ENCODE results near the gene KRT4. TPM values are rescaled to one million over a fixed set of nuclear protein-coding genes. Genes with fewer than 3 reads are reported as not detected.

KRT4 gene
- total RNA-seq, 1 experiment from 2014 or later = not detected

DNA sequence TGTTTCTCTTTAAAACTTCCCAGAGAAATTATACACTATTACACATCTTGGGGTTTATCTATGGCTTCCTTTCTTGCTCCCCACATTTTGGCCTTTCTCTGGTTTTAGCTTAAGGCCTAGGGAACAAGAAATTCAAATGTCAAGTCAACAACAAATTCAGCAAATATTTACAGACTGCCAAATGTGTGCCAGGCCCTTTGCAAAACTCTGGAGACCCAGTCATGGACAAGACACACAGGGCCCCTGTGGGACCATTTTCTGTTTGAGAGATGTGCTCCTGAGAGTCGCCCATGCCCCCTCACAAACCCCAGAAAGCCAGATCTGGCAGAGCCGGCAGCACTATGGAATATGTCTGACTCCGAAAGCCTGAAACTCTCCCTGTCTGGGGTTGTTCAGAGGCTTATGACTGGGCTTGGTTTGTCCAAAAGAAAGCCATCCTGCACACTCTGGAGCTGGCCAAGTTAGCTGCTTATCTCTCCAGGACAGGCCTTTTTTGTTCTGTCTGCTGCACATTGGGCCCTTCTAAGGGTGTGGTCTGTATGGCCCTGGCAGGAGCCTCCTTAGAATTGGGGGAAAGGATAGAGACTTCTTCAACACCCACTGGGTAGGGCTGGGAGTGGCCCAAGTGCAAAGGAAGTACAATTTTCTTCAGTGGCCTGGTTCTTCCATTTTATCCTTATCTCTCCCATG is 16.9 kb downstream of the KRT4 start:
- H2BK12ac ChIP-seq (ENCODE audit: insufficient read length, low read depth, low read length) = no peak overlapping the region
- H3T11ph ChIP-seq (ENCODE audit: low read length) = no peak overlapping the region
- H3K23me2 ChIP-seq (ENCODE audit: insufficient read length, low read depth, low read length, poor library complexity, severe bottlenecking) = no peaks in the 10 kb centered on the region
- no peak overlapping the region for H2BK20ac ChIP-seq (ENCODE audit: low read depth, low read length, poor library complexity, severe bottlenecking)
- no peak overlapping the region for H4K91ac ChIP-seq (ENCODE audit: insufficient read length, low read depth, low read length)
- no peak overlapping the region for H3K4ac ChIP-seq (ENCODE audit: low read depth, low read length)
- H3K27me3 Mint-ChIP-seq (ENCODE audit: low read depth) = peaks cover 2% of the 10 kb centered on the region
- no peak overlapping the region for H2AFZ ChIP-seq (ENCODE audit: low read length)
- no peak overlapping the region for H3K27ac ChIP-seq (ENCODE audit: insufficient read length, low read depth, low read length)
- no peaks in the 10 kb centered on the region for H3K27me3 ChIP-seq (ENCODE audit: insufficient read depth, low read length)
- no peak for DNase-seq
- no peak overlapping the region for H3K18ac ChIP-seq (ENCODE audit: insufficient read length, low read depth, low read length)
- no peak overlapping the region for H2BK15ac ChIP-seq (ENCODE audit: low read depth, low read length)
- H3K14ac ChIP-seq (ENCODE audit: insufficient read depth, low read length) = 0 out of 2 replicates have a peak overlapping the region, but pooled peaks have one; percentile 24
- H3K9me3 ChIP-seq (ENCODE audit: control insufficient read depth, low read depth, low read length) = no peaks in the 10 kb centered on the region
- no peaks in the 10 kb centered on the region for H3K9me3 Mint-ChIP-seq
- H3K27ac Mint-ChIP-seq = no peak overlapping the region
- H2BK120ac ChIP-seq (ENCODE audit: low read depth, low read length, poor library complexity, severe bottlenecking) = no peak overlapping the region
- H3K23ac ChIP-seq (ENCODE audit: insufficient read length, low read depth, low read length) = no peak overlapping the region
- no peaks in the 10 kb centered on the region for H3K79me1 ChIP-seq (ENCODE audit: insufficient read depth, low read depth, low read length, poor library complexity, severe bottlenecking)
- no CpG with 5 or more reads among the region's 3 CpGs for WGBS (ENCODE audit: extremely low coverage, insufficient read length, low lambda C conversion rate)
- peaks cover 19 to 27% of the 10 kb centered on the region in 2 experiments for H3K4me1 Mint-ChIP-seq
- H3K4me2 ChIP-seq (ENCODE audit: insufficient read depth, insufficient read length, low read length) = no peak overlapping the region
- H3K9ac ChIP-seq (ENCODE audit: extremely low read depth, insufficient read length, low read length) = no peak overlapping the region
- H3K36me3 Mint-ChIP-seq (ENCODE audit: insufficient read depth in 1 of 3, low read depth in 3 of 3) = no peaks in the 10 kb centered on the region
- peaks cover 8% of the 10 kb centered on the region; the same call in 1 of the 2 replicates for H3K4me1 ChIP-seq (ENCODE audit: insufficient read depth, low read length)
- H3K79me2 ChIP-seq (ENCODE audit: insufficient read depth, low read length) = no peaks in the 10 kb centered on the region
- no peak overlapping the region for H2BK5ac ChIP-seq (ENCODE audit: insufficient read length, low read length)
- H4K5ac ChIP-seq (ENCODE audit: insufficient read length, low read depth, low read length) = no peak overlapping the region
- H4K20me1 ChIP-seq (ENCODE audit: control insufficient read depth, insufficient read depth, insufficient read length) = peaks cover 3% of the 10 kb centered on the region
- TF ChIP-seq, protein P1, sequence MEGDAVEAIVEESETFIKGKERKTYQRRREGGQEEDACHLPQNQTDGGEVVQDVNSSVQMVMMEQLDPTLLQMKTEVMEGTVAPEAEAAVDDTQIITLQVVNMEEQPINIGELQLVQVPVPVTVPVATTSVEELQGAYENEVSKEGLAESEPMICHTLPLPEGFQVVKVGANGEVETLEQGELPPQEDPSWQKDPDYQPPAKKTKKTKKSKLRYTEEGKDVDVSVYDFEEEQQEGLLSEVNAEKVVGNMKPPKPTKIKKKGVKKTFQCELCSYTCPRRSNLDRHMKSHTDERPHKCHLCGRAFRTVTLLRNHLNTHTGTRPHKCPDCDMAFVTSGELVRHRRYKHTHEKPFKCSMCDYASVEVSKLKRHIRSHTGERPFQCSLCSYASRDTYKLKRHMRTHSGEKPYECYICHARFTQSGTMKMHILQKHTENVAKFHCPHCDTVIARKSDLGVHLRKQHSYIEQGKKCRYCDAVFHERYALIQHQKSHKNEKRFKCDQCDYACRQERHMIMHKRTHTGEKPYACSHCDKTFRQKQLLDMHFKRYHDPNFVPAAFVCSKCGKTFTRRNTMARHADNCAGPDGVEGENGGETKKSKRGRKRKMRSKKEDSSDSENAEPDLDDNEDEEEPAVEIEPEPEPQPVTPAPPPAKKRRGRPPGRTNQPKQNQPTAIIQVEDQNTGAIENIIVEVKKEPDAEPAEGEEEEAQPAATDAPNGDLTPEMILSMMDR (conservative IDR thresholded peaks at IDR 0.05) = no peak
- no peak overlapping the region for H4K8ac ChIP-seq (replicated peaks; ENCODE audit: insufficient read length, low read depth, low read length)
- H3K56ac ChIP-seq (ENCODE audit: insufficient read length, low read depth, low read length) = no peak overlapping the region
- no peak overlapping the region for H3K4me3 Mint-ChIP-seq
- H2AK5ac ChIP-seq (ENCODE audit: insufficient read length, low read length) = no peak overlapping the region

All from H9 (cell line).